GM19240 (cell line): Measurements from ENCODE around the gene RAB11FIP4.
A peak's percentile ranks its signal among the peaks of the same experiment; 100 is the strongest.

Experiments
- DNase-seq: peaks from one replicate; pipeline ENCODE4 v3.0.0; 2011; ENCODE audit warnings: low spot score; ENCODE audit not compliant: insufficient read length

Gene RAB11FIP4

DNA sequence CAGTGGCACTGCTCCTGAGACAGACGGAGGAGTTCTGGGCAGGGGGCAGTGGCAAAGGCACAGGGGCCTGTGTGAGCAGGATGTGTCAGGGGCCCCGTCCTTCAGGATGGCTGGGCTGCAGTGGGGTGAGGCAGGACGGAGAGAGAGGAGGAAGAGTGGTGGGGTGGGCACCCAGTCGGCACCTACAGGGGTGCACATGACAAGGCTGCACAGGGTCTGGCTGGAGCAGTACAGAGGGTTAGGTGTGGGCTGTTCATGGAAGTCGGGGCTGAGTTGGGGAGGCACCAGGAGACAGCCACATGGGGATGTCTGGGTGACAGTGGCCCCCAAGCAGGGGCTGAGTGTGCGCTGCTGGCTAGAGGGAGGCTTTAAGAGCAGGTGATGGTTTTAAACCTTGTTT is 106.0 kb downstream of the RAB11FIP4 start:
- DNase-seq: no peak

DNA sequence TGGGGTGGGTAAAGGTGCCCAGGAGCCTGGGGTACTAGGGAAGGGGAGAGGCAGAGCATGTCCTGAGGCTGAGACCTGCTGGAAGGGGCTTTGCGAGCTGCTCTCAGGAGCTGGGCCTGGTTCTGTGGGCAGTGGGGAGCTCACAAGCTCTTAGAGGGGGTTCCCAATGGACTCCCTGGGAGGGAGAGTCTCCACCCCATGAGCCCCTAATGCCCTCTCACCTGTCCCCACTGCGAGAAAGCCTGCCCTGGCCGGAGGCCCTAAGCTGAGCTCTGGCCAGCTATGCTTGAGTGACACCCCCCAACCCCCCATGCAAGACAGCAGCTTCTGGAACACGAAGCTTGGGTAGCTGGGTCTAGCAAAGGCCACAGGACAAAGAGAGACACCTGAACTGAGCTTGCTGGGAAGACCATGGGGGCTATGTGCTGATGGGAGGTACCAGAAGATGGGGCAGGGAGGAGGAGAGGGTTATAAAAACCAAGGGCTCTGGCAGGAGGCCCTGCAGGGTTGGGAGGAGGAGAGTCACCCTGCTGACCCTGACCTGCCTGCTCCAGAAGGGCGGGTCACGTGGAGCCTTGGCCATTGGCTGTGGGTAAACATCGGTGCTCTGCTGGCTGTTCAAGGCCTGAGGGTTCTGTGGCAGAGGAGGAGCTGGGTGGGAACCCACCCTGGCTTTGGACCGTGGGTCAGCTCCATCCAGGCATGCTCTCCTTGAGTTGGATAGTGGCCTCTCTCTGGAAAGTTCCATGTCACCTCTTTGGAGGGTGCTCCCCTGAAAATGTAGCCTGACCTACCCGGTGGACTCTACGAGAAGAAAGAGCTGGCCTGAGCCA is 106.7 kb downstream of the RAB11FIP4 start:
- DNase-seq: no peak

DNA sequence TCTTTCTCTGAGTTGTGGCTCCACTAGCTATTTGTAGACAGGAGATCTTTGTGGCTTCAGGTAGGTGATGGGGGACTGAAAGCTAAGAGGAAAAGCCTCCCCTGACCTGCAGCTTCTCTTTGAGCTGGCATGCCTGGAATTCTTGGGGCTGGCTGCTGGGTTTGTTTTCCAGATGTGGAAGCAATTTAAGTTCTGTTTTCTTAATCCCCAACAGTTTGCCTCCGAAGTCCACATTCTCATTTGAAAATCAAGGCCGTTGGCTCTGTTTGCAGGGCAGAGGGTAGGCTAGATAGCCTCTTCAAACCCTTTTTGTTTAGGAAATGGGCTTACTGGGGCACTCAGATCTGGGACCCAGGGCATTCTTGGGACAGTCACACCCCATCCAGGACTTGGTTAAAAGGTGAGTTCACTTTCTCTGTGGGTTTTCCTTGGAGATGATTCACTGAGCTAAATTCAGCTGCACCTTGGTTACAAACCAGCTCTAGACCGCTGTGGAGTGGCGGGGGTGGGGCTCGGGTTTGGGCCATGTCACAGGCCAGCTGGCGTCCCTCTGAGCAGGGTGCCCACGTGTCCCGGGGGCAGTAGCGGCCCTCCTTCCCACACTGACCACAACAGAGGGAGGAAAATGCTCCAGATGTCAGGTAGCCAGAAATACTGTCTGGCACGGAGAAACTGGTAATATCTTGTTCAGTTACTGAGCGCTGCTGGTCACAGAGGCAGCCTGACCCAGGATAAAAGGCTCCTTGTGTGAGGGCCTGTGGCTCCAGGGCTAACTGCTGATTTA is 108.5 kb downstream of the RAB11FIP4 start:
- no peak for DNase-seq

DNA sequence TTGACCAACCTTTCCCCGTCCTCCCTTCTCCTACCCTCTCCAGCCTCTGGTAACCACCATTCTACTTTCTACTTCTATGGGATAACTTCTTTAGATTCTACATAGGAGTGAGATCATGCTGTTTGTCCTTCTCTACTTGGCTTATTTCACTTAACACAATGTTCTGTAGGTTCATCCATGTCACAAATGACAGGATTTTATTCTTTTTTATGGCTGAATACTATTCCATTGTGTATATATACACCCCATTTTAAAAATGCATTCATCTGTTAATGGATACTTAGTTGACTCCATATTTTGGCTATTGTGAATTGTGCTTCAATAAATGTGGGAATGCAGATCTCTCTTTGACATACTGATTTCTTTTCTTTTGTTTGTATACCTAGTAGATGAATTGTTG is 115.0 kb downstream of the RAB11FIP4 start:
- no peak for DNase-seq

DNA sequence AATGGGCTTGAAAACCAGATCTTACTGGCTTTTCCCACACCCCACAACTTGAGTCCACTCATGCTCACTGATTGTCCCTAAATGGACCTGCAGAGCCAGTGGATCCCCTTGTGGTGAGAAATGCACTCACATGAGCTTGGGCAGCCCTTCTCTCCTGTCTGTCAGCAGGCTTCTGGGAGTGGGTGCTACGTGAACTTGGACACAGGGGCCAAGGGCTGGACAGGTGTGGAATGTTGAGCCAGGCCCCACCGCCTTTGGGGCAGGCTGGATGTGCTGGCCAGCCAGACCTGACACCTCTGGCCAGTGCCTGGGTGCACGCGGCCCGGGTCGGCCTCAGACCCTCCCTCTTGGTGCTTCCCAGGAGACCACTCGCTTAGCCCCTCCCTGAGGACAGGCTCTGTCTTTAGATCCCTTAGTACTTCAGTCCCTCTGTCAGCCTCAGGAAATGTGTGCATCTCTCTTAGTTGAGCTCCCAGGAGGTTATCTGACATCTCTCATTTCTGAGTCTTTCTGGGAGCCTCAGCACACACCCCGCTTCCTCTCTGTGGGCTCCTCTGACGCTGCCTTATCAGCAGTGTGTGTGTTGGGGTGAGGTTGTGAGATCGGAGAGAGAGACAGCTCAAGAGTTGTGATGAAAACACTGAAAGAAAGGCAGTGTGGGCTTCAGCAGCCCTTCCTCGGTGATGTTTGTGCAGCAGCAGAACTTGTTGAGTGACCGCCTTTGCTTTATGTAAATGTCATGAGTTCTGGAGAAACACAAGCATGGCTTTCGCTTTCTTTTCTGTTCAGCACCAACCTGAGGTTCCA is 117.0 kb downstream of the RAB11FIP4 start:
- DNase-seq: peak; percentile 41

DNA sequence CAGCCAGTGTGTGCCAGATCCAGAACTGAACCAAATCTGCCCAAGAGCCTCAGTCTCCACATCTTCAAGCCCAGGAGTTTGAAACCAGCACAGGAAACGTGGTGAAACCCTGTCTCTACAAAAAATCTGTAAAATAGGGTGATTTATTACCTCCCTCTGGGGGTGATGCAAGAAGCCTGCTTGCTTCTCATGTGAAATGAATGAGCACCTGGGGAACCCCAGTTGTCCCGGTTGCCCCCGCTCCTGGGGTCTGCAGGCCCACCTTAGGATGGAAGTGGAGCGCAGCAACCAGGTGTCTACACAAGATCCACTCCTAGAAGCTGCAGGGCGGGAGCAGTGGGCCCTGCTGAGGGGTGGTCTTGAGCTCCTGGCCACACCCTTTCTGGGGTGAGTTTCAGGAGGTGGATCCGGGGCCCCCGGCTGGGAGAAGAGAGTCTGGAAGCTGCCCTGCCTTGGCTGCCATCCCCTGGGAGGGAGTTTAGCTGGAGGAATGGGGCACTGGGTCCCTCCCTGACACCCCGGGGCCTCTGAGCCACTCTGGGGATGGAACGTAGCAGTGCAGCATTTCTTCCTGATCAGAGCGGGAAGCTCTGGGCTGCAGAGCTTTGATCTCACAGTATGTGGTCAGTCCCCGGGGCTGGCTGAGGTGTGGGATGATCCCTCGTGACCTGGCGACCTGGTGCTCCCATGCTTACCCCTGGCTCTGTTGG is 117.8 kb downstream of the RAB11FIP4 start:
- no peak for DNase-seq

DNA sequence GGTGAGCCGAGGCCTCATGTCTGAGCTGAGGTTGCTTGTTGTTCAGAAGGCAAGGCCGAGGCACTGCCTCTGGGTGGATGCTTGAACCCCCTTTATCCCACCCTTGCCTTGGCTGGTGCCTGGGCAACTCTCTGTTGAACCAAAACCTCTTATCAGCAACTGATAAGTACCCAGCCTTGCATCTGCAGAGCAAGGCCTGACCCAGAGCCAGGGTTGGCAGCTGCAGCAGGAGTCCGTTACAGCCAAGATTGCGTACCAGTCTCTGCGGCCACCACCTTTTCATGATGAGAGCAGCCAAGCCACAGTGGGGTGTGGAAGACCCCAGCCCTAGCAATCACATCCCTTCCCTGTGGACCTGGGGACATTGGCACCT is 118.3 kb downstream of the RAB11FIP4 start:
- DNase-seq: no peak

DNA sequence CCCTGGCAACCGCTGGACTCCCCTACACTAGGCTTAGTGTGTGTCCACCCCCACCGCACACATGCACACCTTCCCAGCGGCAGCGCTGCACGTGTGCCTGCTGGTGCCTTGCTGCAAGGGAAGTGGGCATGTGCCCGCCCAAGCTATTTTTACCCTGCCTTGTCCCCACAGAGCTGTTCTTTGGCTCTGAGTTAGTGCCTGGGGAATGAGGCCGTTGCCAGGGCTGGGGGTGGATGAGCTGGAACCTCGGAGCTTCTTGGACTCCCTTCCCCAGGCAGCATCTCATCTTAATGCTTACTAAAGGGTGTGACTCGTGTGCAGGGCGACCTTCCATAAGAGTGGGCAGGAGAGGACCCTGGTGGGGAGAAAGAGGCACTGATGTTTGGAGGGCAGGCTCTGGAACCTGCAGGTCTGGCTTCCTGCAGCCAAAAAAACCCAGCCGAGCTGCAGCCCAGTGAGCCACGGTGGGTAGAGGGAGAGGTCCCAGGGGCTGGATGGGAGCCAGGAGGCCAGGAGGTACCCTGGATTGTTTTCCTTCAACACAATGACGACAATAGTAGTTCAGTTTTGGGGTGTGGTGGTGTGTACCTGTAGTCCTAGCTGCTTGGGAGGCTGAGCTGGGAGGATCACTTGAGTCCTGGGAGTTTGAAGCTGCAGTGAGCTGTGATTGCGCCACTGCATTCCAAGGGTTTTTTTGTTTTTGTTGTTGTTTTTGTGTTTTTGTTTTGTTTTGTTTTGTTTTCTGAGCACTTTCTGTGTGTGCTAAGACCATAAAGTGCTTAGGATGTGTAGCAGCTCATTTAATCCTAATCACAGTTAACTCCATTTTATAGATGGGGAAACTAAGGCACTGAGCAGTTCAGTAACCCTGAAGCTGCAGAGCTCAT is 119.1 kb downstream of the RAB11FIP4 start:
- no peak for DNase-seq

DNA sequence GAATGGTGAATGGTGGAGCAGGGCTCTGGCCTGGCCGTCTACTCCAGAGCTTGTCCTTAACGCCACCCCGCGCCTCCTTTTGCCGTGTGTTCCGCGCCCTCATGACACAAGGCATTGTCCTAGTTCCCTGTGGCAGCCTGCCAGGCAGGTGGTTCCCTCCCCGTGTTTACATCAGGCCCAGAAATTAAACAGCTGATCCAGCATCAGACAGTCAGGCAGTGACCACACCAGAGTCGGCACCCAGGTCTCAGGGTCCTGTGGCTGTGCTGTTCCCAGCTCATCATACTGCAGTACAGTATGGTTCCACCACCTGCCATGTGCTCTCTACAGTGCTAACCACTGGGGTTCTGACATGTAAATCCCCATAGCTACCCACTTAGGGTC is 119.7 kb downstream of the RAB11FIP4 start:
- no peak for DNase-seq

DNA sequence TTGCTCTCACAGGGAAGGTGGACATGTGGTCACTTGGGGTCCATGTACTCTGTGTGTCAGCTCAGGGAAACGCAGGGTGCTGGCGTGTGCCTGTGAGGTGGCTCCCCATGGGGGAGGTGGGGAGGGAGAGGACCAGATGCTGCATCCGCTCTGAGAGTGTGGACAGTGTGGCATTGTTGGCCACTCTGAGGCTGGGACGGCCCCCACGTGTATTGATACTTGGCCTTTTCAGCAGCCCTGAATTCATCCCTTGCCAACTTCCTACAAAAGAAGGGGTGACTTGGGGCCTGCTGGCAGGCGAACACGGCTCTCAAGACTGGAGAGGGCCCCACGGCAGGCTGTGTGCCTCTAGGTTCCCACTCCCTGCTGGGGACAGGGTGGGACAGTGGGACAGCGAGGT is 120.1 kb downstream of the RAB11FIP4 start:
- no peak for DNase-seq

DNA sequence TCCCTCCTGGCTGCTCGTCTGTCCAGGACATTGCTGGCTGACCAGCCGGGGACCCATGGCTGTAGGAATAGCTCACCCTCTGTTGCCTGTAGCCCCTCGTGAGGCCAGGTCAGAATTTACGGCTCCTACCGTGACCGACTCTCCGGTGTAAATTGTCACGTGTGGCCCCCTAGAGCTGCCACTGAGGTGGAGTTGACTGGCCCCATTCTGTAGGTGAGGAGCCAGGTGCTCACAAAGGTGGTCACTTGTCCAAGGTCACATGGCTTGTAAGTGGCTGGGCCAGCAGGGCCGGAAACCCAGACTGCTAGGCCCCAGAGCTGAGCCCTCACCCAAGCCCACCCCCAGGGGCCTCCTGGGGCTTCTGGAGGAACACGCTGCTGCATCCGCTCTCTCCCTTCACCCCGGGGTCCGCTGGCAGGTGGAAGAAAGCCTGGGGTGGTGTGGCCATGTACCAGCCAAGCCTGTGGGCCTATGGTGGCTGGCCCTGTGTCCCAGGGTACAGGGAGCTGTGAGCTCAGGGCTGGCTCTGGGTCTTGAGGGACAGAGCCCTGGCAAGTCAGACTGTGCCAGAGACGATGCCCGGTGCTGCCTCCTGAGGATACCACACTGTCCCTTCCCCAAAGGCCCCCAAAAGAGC is 120.7 kb downstream of the RAB11FIP4 start:
- DNase-seq: no peak

DNA sequence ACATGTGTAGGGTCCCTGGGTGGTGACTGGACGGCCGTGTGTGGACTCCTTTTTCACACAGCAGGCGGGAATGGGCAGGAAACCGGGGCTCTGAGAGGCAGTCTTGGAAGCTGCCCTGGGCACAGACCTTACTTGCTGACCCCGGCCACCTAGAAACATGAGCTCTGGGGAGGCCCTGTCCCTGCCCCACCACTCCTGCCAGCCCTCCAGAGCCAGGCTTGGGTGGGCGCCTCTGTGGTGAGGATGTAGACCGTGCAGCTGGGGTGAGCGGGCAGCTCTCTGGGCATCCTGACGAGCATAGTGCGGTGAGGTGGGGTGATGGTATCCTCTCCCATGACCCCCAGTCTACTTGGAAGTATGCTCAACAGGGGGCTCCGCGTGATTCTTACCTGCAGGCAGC is 121.3 kb downstream of the RAB11FIP4 start:
- DNase-seq: no peak

DNA sequence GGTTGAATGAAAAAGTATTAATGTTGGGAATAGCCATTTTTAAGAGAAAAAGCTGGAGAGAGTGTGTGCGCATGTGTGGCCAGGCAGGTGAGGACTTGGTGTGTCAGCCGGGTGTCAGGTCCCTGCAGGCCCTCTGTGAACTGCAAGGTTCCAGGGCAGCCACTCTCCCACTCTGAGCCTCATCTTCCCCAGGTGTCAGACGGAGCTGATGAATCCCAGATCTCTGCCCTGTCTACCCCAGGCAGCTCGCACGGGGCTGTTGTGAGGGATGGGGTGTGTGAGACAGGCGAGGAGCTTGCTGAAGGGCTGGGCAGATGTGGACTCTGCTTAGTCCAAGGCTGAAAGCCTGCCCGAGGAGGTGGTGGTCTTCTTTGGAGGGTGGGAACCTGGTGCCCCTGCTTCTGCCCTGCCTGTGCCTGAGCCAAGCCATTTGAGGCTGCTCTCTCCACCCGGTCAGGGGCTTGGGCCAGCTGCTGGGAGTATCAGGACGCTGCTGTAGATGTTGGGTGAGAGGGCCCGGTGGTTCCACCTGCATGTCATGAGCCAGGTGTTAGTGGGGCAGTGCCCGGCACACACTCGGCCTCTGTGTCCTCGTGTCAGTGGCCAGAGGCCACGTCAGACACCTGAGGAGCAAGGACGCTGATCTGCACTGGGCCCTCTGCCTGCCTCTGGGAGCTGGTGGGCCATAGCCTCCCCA is 122.4 kb downstream of the RAB11FIP4 start:
- no peak for DNase-seq

DNA sequence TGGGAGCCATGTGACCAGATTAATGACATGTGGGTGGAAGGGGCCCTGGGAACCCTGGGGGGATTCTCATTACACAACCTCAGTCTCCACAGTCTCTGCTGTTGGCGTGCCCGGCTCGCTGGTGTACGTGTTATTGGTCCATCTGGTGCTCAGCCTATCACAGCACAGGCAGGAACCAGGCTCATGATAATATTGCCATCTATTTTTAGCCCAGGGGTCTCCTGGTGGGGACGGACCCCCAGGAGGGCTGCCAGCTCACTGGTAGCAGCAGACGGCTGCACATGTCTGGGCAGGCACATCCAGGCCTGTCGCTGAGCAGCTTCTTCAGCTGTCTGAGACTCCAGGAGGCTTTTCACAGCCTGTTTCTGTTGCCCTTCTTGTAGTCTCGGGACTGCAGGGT is 123.8 kb downstream of the RAB11FIP4 start:
- no peak for DNase-seq

DNA sequence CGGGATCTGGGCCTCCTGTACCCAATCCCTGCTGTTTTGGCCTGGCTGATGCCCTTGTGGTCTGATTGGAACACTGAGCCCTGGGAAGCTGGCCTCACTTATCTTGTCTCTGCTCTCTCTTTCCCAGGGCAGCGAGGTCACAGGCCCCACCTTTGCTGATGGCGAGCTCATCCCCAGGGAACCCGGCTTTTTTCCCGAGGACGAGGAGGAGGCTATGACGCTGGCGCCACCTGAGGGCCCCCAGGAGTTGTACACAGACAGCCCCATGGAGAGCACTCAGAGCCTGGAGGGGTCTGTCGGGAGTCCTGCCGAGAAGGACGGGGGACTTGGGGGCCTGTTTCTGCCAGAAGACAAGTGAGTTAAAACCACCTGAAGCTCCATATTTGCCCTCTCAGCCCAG is 126.0 kb downstream of the RAB11FIP4 start:
- no peak for DNase-seq

DNA sequence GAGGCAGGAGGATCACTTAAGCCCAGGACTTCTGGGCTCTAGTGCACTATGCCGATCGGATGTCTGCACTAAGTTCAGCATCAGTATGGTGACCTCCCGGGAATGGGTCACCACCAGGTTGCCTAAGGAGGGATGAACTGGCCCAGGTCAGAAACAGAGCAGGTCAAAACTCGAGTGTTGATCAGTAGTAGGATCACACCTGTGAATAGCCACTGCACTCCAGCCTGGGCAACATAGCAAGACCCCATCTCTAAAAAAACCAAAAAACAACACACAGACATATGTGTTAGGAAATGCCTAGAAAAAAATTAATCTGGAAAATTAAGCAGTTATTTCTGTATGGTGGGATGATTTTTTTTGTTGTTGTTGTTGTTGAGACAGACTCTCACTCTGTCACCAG is 127.0 kb downstream of the RAB11FIP4 start:
- DNase-seq: no peak

DNA sequence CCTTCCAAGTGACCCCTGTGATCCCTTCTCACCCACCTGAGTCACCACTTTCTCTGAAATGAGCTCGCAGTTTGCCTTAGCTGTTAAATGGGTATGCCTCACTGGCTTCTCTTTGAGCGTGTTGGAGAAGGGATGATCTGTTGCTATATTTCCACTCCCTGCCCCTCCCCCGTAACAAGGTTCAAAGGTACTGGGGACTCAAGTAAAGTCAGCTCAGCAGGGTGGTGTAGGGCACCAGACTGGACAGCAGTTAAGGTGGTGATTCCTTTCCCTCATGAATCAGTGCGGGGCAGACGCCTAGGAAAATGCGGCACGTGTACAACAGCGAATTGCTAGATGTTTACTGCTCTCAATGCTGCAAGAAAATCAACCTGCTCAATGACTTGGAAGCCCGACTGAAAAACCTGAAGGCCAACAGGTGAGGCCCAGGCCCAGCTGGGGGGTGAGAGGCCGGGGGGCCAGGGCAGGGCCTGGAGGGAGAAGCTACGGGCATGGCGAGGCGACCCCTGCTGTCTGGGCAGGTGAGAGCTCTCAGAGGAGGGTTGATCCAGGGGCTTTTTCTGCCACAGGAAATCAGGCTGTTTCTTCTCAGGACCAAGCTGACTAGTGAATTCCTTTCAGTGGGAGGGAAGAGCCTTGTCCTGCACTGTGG is 130.3 kb downstream of the RAB11FIP4 start:
- no peak for DNase-seq

DNA sequence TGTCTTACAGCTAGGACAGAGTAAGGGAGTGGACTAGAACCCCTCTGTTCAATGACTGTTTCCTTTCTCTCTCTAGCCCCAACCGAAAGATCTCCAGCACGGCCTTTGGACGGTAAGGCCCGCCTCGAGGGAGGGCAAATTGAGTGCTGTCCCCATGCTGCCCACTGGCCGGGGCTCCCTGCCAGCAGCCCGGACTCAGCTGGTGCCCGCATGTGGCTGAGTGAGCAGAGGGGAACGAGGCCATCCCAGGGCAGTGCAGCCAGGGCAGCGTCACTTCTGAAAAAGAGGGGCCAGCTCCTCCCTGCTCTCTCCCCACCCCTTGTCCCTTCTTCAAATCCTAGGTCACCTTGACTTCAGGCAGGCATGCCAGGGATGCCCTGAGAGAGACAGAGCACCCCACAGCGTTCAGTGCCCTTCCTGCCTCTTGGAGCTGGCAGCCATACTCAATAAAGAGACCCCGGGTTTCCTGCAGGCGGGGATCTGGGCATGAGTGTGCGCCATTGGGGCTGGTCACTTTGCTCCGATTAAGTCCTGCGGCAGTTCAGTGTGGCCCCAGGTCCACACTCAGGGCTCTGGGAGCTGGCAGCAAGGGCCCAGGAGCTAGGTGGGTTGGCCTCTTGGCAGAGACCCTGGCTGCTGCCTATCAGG is 130.9 kb downstream of the RAB11FIP4 start:
- DNase-seq: no peak
